GM21367 (cell line): ENCODE measurements around the gene TRAK1.

Experiments used
- ATAC-seq: cut with Tn5 transposase; IDR thresholded peaks from one replicate; pipeline ENCODE4 v1.9.1; 2021; ENCODE audit not compliant: unreplicated experiment

TRAK1 gene

GRCh38 chr3:42123012-42123581, 31.9 kb downstream of the TRAK1 start:
- ATAC-seq = no peak

- ATAC-seq = no peak
Observed at GRCh38 chr3:42123824-42124658, 32.9 kb downstream of the TRAK1 start.

GRCh38 chr3:42127226-42127625, 36.1 kb downstream of the TRAK1 start:
- ATAC-seq = no peak

GRCh38 chr3:42128526-42128925, 37.4 kb downstream of the TRAK1 start:
- ATAC-seq = no peak

- peak; percentile 46 for ATAC-seq
Observed at GRCh38 chr3:42129014-42129953, 38.1 kb downstream of the TRAK1 start.

- ATAC-seq = no peak
Observed at GRCh38 chr3:42130007-42130328, 38.8 kb downstream of the TRAK1 start.

GRCh38 chr3:42130329-42131070, 39.3 kb downstream of the TRAK1 start:
- no peak for ATAC-seq

- ATAC-seq = no peak
Observed at GRCh38 chr3:42133500-42134298, 42.5 kb downstream of the TRAK1 start.

GRCh38 chr3:42134867-42135464, 43.8 kb downstream of the TRAK1 start:
- no peak for ATAC-seq

- no peak for ATAC-seq
Observed at GRCh38 chr3:42139621-42140453, 48.7 kb downstream of the TRAK1 start.

- no peak for ATAC-seq
Observed at GRCh38 chr3:42140665-42141203, 49.6 kb downstream of the TRAK1 start.

- no peak for ATAC-seq
Observed at GRCh38 chr3:42143440-42143839, 52.3 kb downstream of the TRAK1 start.

- no peak for ATAC-seq
Observed at GRCh38 chr3:42144209-42144608, 53.1 kb downstream of the TRAK1 start.

GRCh38 chr3:42148086-42148848, 57.1 kb downstream of the TRAK1 start:
- ATAC-seq = no peak

- ATAC-seq = no peak
Observed at GRCh38 chr3:42148982-42149432, 57.9 kb downstream of the TRAK1 start.

GRCh38 chr3:42149532-42149931, 58.4 kb downstream of the TRAK1 start:
- ATAC-seq = no peak

- ATAC-seq = no peak
Observed at GRCh38 chr3:42149975-42150374, 58.8 kb downstream of the TRAK1 start.
